Measurements from ENCODE around the gene ZNF652. TPM values are rescaled to one million over a fixed set of nuclear protein-coding genes. Genes with fewer than 3 reads are reported as not detected.

The ZNF652 gene
- total and polyA plus RNA-seq, 2 experiments from 2014 or later: 36.2 to 54.5 TPM

DNA sequence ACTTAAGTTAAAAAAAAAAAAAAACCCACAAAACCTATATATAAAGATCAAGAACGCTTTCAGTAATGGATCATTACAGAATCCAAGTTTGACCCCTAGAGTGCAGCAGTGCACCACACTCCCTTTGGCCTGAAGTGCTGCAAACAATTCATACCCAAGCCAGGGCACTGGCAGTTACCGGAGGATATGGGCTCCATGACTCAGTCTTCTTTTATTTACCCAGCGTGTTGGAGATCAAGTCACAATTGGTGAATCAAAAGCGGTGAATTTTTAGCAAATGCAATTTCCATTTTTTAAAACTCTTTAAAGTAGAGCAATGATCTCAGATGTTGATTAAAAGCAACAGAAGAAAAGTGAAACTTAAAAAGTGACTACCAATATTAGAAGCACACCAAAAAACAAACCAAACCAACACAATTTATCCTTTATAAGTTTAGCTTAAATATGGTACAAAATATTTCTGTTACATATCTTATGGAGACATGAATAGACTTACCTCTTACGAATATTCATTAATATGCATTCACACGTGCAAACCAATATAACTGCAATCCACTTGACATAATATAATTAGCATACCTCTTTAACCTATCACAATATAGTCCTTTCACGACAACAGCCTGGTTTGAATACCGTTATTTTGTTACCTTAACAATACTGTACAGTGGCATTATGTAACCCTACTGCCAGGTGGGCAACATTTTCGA lies 46.3 kb downstream of the ZNF652 start:
- peak overlapping the region; percentile 83 for H3K27ac Mint-ChIP-seq
- no peaks in the 10 kb centered on the region for H3K36me3 ChIP-seq (ENCODE audit: insufficient read depth)
- TF ChIP-seq ZNF331 (CRISPR knock-in tag; IDR thresholded peaks at IDR 0.05; ENCODE audit: low read depth): no peak
- TF ChIP-seq, protein P1, sequence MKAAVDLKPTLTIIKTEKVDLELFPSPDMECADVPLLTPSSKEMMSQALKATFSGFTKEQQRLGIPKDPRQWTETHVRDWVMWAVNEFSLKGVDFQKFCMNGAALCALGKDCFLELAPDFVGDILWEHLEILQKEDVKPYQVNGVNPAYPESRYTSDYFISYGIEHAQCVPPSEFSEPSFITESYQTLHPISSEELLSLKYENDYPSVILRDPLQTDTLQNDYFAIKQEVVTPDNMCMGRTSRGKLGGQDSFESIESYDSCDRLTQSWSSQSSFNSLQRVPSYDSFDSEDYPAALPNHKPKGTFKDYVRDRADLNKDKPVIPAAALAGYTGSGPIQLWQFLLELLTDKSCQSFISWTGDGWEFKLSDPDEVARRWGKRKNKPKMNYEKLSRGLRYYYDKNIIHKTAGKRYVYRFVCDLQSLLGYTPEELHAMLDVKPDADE (IDR thresholded peaks at IDR 0.05): no peak
- TF ChIP-seq EZH2phosphoT487 (IDR thresholded peaks at IDR 0.05; ENCODE audit: unreplicated experiment): no peak
- TF ChIP-seq, protein P2, sequence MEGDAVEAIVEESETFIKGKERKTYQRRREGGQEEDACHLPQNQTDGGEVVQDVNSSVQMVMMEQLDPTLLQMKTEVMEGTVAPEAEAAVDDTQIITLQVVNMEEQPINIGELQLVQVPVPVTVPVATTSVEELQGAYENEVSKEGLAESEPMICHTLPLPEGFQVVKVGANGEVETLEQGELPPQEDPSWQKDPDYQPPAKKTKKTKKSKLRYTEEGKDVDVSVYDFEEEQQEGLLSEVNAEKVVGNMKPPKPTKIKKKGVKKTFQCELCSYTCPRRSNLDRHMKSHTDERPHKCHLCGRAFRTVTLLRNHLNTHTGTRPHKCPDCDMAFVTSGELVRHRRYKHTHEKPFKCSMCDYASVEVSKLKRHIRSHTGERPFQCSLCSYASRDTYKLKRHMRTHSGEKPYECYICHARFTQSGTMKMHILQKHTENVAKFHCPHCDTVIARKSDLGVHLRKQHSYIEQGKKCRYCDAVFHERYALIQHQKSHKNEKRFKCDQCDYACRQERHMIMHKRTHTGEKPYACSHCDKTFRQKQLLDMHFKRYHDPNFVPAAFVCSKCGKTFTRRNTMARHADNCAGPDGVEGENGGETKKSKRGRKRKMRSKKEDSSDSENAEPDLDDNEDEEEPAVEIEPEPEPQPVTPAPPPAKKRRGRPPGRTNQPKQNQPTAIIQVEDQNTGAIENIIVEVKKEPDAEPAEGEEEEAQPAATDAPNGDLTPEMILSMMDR (conservative IDR thresholded peaks at IDR 0.05; ENCODE audit: low read depth in 2 of 2): peak; percentile 86 to 90
- no peak for TF ChIP-seq ZNF114 (CRISPR knock-in tag; IDR thresholded peaks at IDR 0.05)
- no peaks in the 10 kb centered on the region for H4K20me1 ChIP-seq (replicated peaks; ENCODE audit: insufficient read depth)
- peaks cover 8% of the 10 kb centered on the region for H3K4me1 Mint-ChIP-seq
- H3K4me2 ChIP-seq: no peak overlapping the region
- H3K9me2 ChIP-seq (ENCODE audit: insufficient read depth): no peaks in the 10 kb centered on the region
- H3K27ac ChIP-seq (ENCODE audit: low read depth): no peak overlapping the region
- H3K4me3 Mint-ChIP-seq: no peak overlapping the region
- peaks cover 5% of the 10 kb centered on the region; the same call in 1 of the 3 replicates for H3K36me3 Mint-ChIP-seq (ENCODE audit: low read depth)
- peaks cover 11% of the 10 kb centered on the region for H3K79me2 ChIP-seq (replicated peaks; ENCODE audit: insufficient read depth)
- H3K4me3 ChIP-seq: no peak overlapping the region
- DNase-seq (ENCODE audit: low spot score) (peak; percentile 81), ATAC-seq (peak; percentile 97)
- H3K9me3 Mint-ChIP-seq: no peaks in the 10 kb centered on the region
- H2AFZ ChIP-seq: no peak overlapping the region
- H3K4me1 ChIP-seq (ENCODE audit: insufficient read depth): no peaks in the 10 kb centered on the region
- no peaks in the 10 kb centered on the region for H3K27me3 ChIP-seq (ENCODE audit: insufficient read depth)
- H3F3A ChIP-seq (replicated peaks; ENCODE audit: low read depth): no peaks in the 10 kb centered on the region
- peaks cover 8% of the 10 kb centered on the region for H3K27me3 Mint-ChIP-seq (ENCODE audit: insufficient read depth, low read depth, poor library complexity)

DNA sequence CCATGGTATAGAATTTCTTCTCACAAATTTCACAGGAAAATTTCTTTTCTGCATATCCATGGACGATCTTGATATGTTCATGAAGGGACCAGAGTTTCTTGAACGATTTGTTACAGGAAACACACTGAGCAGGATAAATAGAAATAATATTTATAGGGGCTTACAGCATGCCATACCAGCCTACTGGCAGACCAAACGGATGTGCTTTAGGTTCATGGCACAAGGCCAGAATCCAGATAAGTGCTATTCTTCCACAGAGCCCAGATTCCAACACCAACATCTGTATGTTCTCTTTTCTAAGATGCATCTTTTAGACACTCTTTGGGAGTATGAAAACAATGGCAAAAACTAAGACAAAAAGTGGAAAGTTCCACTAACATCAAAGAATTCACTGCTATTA lies 49.3 kb downstream of the ZNF652 start:
- H3K27ac ChIP-seq (ENCODE audit: low read depth): no peak overlapping the region
- H4K20me1 ChIP-seq (replicated peaks; ENCODE audit: insufficient read depth): no peaks in the 10 kb centered on the region
- H3K4me2 ChIP-seq: no peak overlapping the region
- no peaks in the 10 kb centered on the region for H3K9me2 ChIP-seq (ENCODE audit: insufficient read depth)
- Mint-ChIP-seq H3K4me3 (no peak overlapping the region), H3K27me3 (ENCODE audit: insufficient read depth, low read depth, poor library complexity) (peaks cover 6% of the 10 kb centered on the region), H3K27ac (no peak overlapping the region), H3K4me1 (peaks cover 8% of the 10 kb centered on the region), H3K36me3 (ENCODE audit: low read depth) (peaks cover 9% of the 10 kb centered on the region; the same call in 1 of the 3 replicates), H3K9me3 (no peaks in the 10 kb centered on the region)
- ATAC-seq (no peak), DNase-seq (ENCODE audit: low spot score) (no peak)
- no peak overlapping the region for H2AFZ ChIP-seq
- H3F3A ChIP-seq (replicated peaks; ENCODE audit: low read depth): no peaks in the 10 kb centered on the region
- H3K36me3 ChIP-seq (ENCODE audit: insufficient read depth): no peaks in the 10 kb centered on the region
- no peaks in the 10 kb centered on the region for H3K79me2 ChIP-seq (replicated peaks; ENCODE audit: insufficient read depth)
- H3K27me3 ChIP-seq (ENCODE audit: insufficient read depth): no peaks in the 10 kb centered on the region
- no peaks in the 10 kb centered on the region for H3K4me1 ChIP-seq (ENCODE audit: insufficient read depth)
- H3K4me3 ChIP-seq: no peak overlapping the region
- TF ChIP-seq JUNB (IDR thresholded peaks at IDR 0.05; ENCODE audit: unreplicated experiment): no peak
- TF ChIP-seq, protein P2 (conservative IDR thresholded peaks at IDR 0.05; ENCODE audit: low read depth in 2 of 2): no peak
- TF ChIP-seq, protein P3, sequence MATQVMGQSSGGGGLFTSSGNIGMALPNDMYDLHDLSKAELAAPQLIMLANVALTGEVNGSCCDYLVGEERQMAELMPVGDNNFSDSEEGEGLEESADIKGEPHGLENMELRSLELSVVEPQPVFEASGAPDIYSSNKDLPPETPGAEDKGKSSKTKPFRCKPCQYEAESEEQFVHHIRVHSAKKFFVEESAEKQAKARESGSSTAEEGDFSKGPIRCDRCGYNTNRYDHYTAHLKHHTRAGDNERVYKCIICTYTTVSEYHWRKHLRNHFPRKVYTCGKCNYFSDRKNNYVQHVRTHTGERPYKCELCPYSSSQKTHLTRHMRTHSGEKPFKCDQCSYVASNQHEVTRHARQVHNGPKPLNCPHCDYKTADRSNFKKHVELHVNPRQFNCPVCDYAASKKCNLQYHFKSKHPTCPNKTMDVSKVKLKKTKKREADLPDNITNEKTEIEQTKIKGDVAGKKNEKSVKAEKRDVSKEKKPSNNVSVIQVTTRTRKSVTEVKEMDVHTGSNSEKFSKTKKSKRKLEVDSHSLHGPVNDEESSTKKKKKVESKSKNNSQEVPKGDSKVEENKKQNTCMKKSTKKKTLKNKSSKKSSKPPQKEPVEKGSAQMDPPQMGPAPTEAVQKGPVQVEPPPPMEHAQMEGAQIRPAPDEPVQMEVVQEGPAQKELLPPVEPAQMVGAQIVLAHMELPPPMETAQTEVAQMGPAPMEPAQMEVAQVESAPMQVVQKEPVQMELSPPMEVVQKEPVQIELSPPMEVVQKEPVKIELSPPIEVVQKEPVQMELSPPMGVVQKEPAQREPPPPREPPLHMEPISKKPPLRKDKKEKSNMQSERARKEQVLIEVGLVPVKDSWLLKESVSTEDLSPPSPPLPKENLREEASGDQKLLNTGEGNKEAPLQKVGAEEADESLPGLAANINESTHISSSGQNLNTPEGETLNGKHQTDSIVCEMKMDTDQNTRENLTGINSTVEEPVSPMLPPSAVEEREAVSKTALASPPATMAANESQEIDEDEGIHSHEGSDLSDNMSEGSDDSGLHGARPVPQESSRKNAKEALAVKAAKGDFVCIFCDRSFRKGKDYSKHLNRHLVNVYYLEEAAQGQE (IDR thresholded peaks at IDR 0.05; ENCODE audit: unreplicated experiment): no peak

Measured in GM23338 (cell line).